Naive B cell (primary cell): ENCODE results near the gene SOBP. TPM values are rescaled to one million over a fixed set of nuclear protein-coding genes. Genes with fewer than 3 reads are reported as not detected.

Experiments
- ATAC-seq, 2 donors: fragments of 150-1000 bp; cut with Tn5 transposase; 2 replicates each; pipeline ENCODE4 v1.10.0; 2021; ENCODE audit warnings: low read depth in 2 of 2, mild to moderate bottlenecking in 2 of 2, moderate library complexity in 2 of 2
- DNase-seq: peaks from one replicate; pipeline ENCODE4 v3.0.0; 2022
- H3K27ac Mint-ChIP-seq, 6 donors: one replicate each; pipeline ENCODE4 v1.8.0; 2020 to 2022; ENCODE audit warnings: mild to moderate bottlenecking in 6 of 6, mixed read lengths in 6 of 6, moderate library complexity in 5 of 6, inconsistent platforms in 2 of 6
- H3K27me3 Mint-ChIP-seq, 3 donors: one replicate each; pipeline ENCODE4 v1.8.0; 2021 to 2022; ENCODE audit warnings: mixed read lengths in 3 of 3, mild to moderate bottlenecking in 1 of 3
- H3K36me3 Mint-ChIP-seq, 2 donors: one replicate each; pipeline ENCODE4 v1.8.0; 2020 to 2022; ENCODE audit warnings: mixed read lengths in 2 of 2, inconsistent platforms in 1 of 2, mild to moderate bottlenecking in 1 of 2
- H3K4me1 Mint-ChIP-seq, 3 donors: one replicate each; pipeline ENCODE4 v1.8.0; 2020 to 2022; ENCODE audit warnings: mixed read lengths in 3 of 3, inconsistent platforms in 1 of 3, mild to moderate bottlenecking in 1 of 3, moderate library complexity in 1 of 3
- H3K4me3 Mint-ChIP-seq, 8 donors: one replicate each; pipeline ENCODE4 v1.8.0; 2020 to 2022; ENCODE audit warnings: mild to moderate bottlenecking in 8 of 8, mixed read lengths in 8 of 8, moderate library complexity in 8 of 8, inconsistent platforms in 2 of 8
- H3K9me3 Mint-ChIP-seq, 7 donors: one replicate each; pipeline ENCODE4 v1.8.0; 2020 to 2022; ENCODE audit warnings: mixed read lengths in 7 of 7, mild to moderate bottlenecking in 5 of 7, inconsistent platforms in 2 of 7, moderate library complexity in 1 of 7
- polyA plus RNA-seq, 6 donors: library from polyadenylated mRNA; unstranded; fragments of 300-500 nt; fragmentation: Illumina TruSeq; gene quantifications; one replicate each; pipeline ENCODE4 v1.2.3, GENCODE V29; 2021; ENCODE audit warnings: low read depth in 6 of 6

Gene SOBP
- polyA plus RNA-seq, 6 donors from 2014 or later, result 1.7 to 4.3 (median 2.3) TPM

- Mint-ChIP-seq H3K4me1 (peaks cover 40 to 74% (median 54%) of the 10 kb centered on the region in 3 donors), H3K27ac (no peak overlapping the region), H3K36me3 (peaks cover 0 to 6% of the 10 kb centered on the region in 2 donors), H3K4me3 (no peak overlapping the region), H3K27me3 (no peaks in the 10 kb centered on the region), H3K9me3 (peaks cover 0 to 11% (median 0%) of the 10 kb centered on the region in 7 donors)
- ATAC-seq, result no peak
- no peak for DNase-seq
These were observed 163.3 kb downstream of the SOBP start for GRCh38 chr6:107653183-107653580.

DNA sequence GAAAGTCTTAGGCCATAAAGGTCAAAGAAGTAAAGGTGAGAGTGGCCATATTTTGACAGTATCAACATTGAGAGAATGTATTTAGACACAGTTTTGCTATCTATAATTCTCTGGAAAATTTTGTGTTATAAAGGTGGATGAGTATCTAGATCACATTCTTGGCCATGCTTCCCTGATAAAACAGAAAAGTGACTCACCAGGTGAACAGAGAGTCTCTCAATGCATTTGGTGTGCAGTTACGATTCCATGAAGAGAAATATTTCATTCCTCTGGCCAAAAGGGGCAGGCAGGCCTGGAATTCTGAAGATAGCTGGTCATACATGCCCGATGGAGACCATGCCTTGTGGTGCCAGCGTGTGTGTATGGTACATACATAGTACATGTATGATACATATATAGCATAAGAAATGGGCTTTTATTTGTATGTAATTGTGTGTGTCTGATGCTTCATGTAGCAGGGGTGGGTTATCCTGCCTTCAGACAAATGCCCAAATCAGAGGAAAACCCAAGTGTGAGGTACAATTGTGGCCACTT, 164.0 kb downstream of the SOBP start:
- peak overlapping the region in 2 of 6 donors; percentile 57 to 82 for H3K27ac Mint-ChIP-seq
- DNase-seq, result no peak

DNA sequence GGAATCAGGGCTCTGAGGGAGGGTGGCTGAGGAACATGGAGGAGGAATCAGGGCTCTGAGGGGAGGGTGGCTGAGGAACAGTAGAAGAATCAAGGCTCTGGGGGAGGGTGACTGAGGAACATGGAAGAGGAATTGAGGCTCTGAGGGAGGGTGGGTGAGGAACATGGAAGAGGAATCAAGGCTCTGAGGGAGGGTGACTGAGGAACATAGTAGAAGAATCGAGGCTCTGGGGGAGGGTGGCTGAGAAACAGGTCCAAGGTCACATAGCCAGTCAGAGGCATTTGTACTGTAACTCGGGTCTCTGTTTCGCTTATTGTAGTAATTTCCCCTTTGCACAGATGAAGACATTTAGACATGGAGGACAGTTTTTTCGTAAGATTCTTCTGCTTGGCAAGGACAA, 164.8 kb downstream of the SOBP start:
- H3K27me3 Mint-ChIP-seq, result no peaks in the 10 kb centered on the region
- DNase-seq (no peak), ATAC-seq (no peak)
- H3K4me1 Mint-ChIP-seq, result peaks cover 50 to 74% (median 62%) of the 10 kb centered on the region in 3 donors
- peak overlapping the region in 1 of 8 donors; percentile 44 for H3K4me3 Mint-ChIP-seq
- peaks cover 7 to 10% of the 10 kb centered on the region in 2 donors for H3K36me3 Mint-ChIP-seq
- peak overlapping the region in 5 of 6 donors; percentile 42 to 82 (median 61) for H3K27ac Mint-ChIP-seq
- peaks cover 0 to 11% (median 3%) of the 10 kb centered on the region in 7 donors for H3K9me3 Mint-ChIP-seq

More for the DNA sequence above, 164.0 kb downstream of the SOBP start:
- Mint-ChIP-seq H3K4me1 (peaks cover 44 to 74% (median 56%) of the 10 kb centered on the region in 3 donors), H3K36me3 (peaks cover under 1 to 6% of the 10 kb centered on the region in 2 donors), H3K9me3 (peaks cover 0 to 11% (median 0%) of the 10 kb centered on the region in 7 donors), H3K27me3 (no peaks in the 10 kb centered on the region), H3K4me3 (peak overlapping the region in 1 of 8 donors; percentile 40)
- no peak for ATAC-seq

- peak overlapping the region in 4 of 8 donors; percentile 42 to 75 (median 53) for H3K4me3 Mint-ChIP-seq
- H3K27me3 Mint-ChIP-seq, result no peaks in the 10 kb centered on the region
- H3K9me3 Mint-ChIP-seq, result peaks cover 0 to 11% (median 3%) of the 10 kb centered on the region in 7 donors
These were observed 165.3 kb downstream of the SOBP start for GRCh38 chr6:107655245-107655644.

GRCh38 chr6:107655864-107656263, 165.9 kb downstream of the SOBP start:
- Mint-ChIP-seq H3K36me3 (peaks cover 7 to 10% of the 10 kb centered on the region in 2 donors), H3K4me3 (peak overlapping the region in 6 of 8 donors; percentile 1 to 93 (median 52)), H3K4me1 (peaks cover 50 to 75% (median 62%) of the 10 kb centered on the region in 3 donors), H3K9me3 (peaks cover 0 to 11% (median 3%) of the 10 kb centered on the region in 7 donors), H3K27ac (peak overlapping the region in 4 of 6 donors; percentile 33 to 92 (median 74)), H3K27me3 (no peaks in the 10 kb centered on the region)
- ATAC-seq, result no peak
- no peak for DNase-seq

More at GRCh38 chr6:107655245-107655644, 165.3 kb downstream of the SOBP start:
- no peak for ATAC-seq
- Mint-ChIP-seq H3K4me1 (peaks cover 50 to 79% (median 62%) of the 10 kb centered on the region in 3 donors), H3K27ac (peak overlapping the region in 2 of 6 donors; percentile 71 to 82), H3K36me3 (peaks cover 7 to 10% of the 10 kb centered on the region in 2 donors)
- DNase-seq, result no peak

- ATAC-seq (no peak), DNase-seq (no peak)
- Mint-ChIP-seq H3K4me3 (peak overlapping the region in 7 of 8 donors; percentile 6 to 93 (median 86)), H3K27ac (peak overlapping the region in 5 of 6 donors; percentile 92 to 97 (median 92)), H3K27me3 (no peaks in the 10 kb centered on the region), H3K9me3 (peaks cover 0 to 8% (median 3%) of the 10 kb centered on the region in 7 donors), H3K4me1 (peaks cover 50 to 76% (median 66%) of the 10 kb centered on the region in 3 donors), H3K36me3 (peaks cover 7 to 10% of the 10 kb centered on the region in 2 donors)
These were observed 166.5 kb downstream of the SOBP start for GRCh38 chr6:107656401-107656800.

DNA sequence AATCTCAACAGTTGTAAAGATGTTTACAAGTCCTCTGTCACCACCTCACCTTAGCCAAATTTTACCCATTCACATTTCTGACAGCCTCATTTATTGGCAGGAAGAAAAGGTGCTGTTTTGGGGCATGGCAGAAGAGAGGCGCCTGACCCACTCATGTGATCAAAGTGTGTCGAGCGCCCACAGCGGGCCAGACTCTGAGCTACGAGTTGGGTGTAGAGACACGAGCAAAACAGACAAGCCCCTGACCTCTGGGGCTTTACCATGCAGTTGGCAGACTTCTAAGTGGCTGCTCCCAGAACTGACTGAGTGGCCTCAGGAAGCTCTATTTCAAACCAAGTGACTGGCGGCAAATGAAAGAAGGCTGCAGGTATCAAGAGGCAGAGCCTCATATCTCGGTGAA, 167.0 kb downstream of the SOBP start:
- peaks cover 50 to 80% (median 68%) of the 10 kb centered on the region in 3 donors for H3K4me1 Mint-ChIP-seq
- ATAC-seq (peak in 1 of 2 donors; percentile 16), DNase-seq (no peak)
- H3K27me3 Mint-ChIP-seq, result no peaks in the 10 kb centered on the region
- peak overlapping the region in 5 of 6 donors; percentile 92 to 97 (median 92) for H3K27ac Mint-ChIP-seq
- H3K36me3 Mint-ChIP-seq, result peaks cover 7 to 8% of the 10 kb centered on the region in 2 donors
- peak overlapping the region in 7 of 8 donors; percentile 6 to 93 (median 86) for H3K4me3 Mint-ChIP-seq
- peaks cover 0 to 4% (median under 1%) of the 10 kb centered on the region in 7 donors for H3K9me3 Mint-ChIP-seq

GRCh38 chr6:107657373-107657754, 167.4 kb downstream of the SOBP start:
- H3K27me3 Mint-ChIP-seq, result no peaks in the 10 kb centered on the region
- H3K4me1 Mint-ChIP-seq, result peaks cover 46 to 84% (median 71%) of the 10 kb centered on the region in 3 donors
- ATAC-seq, result no peak
- peak overlapping the region; percentile 92 to 97 (median 93) for H3K27ac Mint-ChIP-seq
- peaks cover 0 to 4% (median 0%) of the 10 kb centered on the region in 7 donors for H3K9me3 Mint-ChIP-seq
- H3K36me3 Mint-ChIP-seq, result peaks cover 4 to 7% of the 10 kb centered on the region in 2 donors
- peak overlapping the region; percentile 71 to 93 (median 88) for H3K4me3 Mint-ChIP-seq
- DNase-seq, result no peak

- no peaks in the 10 kb centered on the region for H3K27me3 Mint-ChIP-seq
- peaks cover 4 to 7% of the 10 kb centered on the region in 2 donors for H3K36me3 Mint-ChIP-seq
- peak overlapping the region; percentile 71 to 93 (median 88) for H3K4me3 Mint-ChIP-seq
- peak overlapping the region; percentile 92 to 98 (median 93) for H3K27ac Mint-ChIP-seq
- peaks cover 0 to 4% (median 0%) of the 10 kb centered on the region in 7 donors for H3K9me3 Mint-ChIP-seq
- DNase-seq, result peak; percentile 86
- peaks cover 46 to 86% (median 73%) of the 10 kb centered on the region in 3 donors for H3K4me1 Mint-ChIP-seq
- ATAC-seq, result peak; percentile 96
These were observed 168.0 kb downstream of the SOBP start for GRCh38 chr6:107657755-107658461.

GRCh38 chr6:107658920-107659865, 169.3 kb downstream of the SOBP start:
- Mint-ChIP-seq H3K9me3 (peaks cover 0 to 4% (median 0%) of the 10 kb centered on the region in 7 donors), H3K4me3 (peak overlapping the region; percentile 71 to 93 (median 88)), H3K4me1 (peaks cover 40 to 74% (median 63%) of the 10 kb centered on the region in 3 donors), H3K36me3 (peaks cover 4 to 7% of the 10 kb centered on the region in 2 donors), H3K27ac (peak overlapping the region; percentile 92 to 98 (median 93)), H3K27me3 (no peaks in the 10 kb centered on the region)
- ATAC-seq, result no peak
- no peak for DNase-seq

DNA sequence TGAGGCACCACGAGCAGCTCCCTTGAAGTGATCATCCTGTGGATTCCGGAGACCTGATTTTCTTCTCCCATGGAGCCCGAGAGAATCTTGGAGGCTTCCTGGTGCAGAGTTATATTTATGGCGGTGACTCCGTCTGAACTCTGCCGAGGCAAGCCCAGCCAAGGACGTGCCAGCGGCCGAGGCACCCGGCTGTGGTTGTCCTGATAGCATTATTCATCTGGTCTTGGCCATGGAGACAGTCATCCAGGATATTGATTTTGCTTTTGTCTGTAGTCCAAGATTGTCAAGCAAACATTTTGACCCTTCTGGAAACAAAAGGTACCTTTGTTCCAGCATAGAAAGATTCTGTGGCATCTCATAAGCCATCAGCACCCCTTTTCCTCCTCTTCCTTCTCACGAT, 170.9 kb downstream of the SOBP start:
- Mint-ChIP-seq H3K4me1 (peaks cover 42 to 73% (median 55%) of the 10 kb centered on the region in 3 donors), H3K27ac (peak overlapping the region in 4 of 6 donors; percentile 42 to 95 (median 62))

GRCh38 chr6:107661291-107661690, 171.4 kb downstream of the SOBP start:
- ATAC-seq (no peak), DNase-seq (no peak)
- Mint-ChIP-seq H3K36me3 (peaks cover 4 to 7% of the 10 kb centered on the region in 2 donors), H3K9me3 (peaks cover 0 to 4% (median 0%) of the 10 kb centered on the region in 7 donors), H3K27ac (peak overlapping the region in 1 of 6 donors; percentile 95), H3K27me3 (no peaks in the 10 kb centered on the region), H3K4me3 (peak overlapping the region in 1 of 8 donors; percentile 28), H3K4me1 (peaks cover 41 to 73% (median 55%) of the 10 kb centered on the region in 3 donors)

More for the DNA sequence above, 170.9 kb downstream of the SOBP start:
- no peak for ATAC-seq
- H3K4me3 Mint-ChIP-seq, result peak overlapping the region in 2 of 8 donors; percentile 63 to 64
- H3K9me3 Mint-ChIP-seq, result peaks cover 0 to 4% (median 0%) of the 10 kb centered on the region in 7 donors
- no peaks in the 10 kb centered on the region for H3K27me3 Mint-ChIP-seq
- H3K36me3 Mint-ChIP-seq, result peaks cover 4 to 7% of the 10 kb centered on the region in 2 donors
- DNase-seq, result no peak
